Loucy (cell line): ENCODE results near the gene HOXC5.

Experiments used
- EZH2phosphoT487 ChIP-seq: fragments of 200-600 bp; IDR thresholded peaks from 2 replicates; pipeline ENCODE4 v1.6.1; 2018; ENCODE audit warnings: antibody characterized with exemption, mild to moderate bottlenecking, moderate library complexity, borderline replicate concordance
- TF ChIP-seq, protein P1 (sequence below): fragments of 200-600 bp; sonication (generic); conservative IDR thresholded peaks from 2 replicates; pipeline ENCODE4 v1.5.1; 2014; ENCODE audit warnings: mild to moderate bottlenecking, antibody characterized with exemption, low read length

DNA sequence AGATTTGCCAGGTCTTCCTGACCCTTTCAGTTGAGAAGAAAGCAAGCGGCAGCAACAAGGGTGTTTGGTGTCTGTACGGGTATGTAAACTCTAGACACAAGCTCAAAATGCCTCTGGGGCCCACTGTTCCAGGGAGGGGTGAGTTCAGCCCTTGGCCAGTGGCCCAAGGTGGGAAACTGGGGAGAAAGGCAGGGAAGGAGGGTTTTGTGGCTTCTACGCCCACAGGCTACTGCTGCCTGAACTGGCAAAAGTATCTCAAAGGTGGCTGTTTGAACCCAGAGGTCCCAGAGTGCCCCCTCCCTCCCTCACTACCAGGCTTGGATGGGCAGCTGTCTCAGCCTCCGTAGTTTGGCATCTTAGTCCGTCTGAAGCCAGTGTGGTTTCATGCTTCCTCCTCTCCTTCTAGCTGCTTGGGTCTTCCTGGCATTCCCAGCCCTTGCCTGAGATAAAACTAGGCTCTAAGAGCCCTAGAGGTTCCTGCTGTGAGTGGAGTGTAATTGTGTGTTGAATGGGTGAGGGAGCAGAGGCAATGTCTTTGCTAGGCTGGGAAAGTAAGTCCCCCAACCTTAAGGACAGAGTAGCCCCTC, 5.5 kb downstream of the HOXC5 start:
- TF ChIP-seq, protein P1, sequence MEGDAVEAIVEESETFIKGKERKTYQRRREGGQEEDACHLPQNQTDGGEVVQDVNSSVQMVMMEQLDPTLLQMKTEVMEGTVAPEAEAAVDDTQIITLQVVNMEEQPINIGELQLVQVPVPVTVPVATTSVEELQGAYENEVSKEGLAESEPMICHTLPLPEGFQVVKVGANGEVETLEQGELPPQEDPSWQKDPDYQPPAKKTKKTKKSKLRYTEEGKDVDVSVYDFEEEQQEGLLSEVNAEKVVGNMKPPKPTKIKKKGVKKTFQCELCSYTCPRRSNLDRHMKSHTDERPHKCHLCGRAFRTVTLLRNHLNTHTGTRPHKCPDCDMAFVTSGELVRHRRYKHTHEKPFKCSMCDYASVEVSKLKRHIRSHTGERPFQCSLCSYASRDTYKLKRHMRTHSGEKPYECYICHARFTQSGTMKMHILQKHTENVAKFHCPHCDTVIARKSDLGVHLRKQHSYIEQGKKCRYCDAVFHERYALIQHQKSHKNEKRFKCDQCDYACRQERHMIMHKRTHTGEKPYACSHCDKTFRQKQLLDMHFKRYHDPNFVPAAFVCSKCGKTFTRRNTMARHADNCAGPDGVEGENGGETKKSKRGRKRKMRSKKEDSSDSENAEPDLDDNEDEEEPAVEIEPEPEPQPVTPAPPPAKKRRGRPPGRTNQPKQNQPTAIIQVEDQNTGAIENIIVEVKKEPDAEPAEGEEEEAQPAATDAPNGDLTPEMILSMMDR: no peak
- TF ChIP-seq EZH2phosphoT487: no peak
